Measurements from ENCODE around the gene TLL2.

TLL2 gene

GRCh38 chr10:96517284-96517683, 3.6 kb upstream of the TLL2 start:
- no peak for ATAC-seq (ENCODE audit: low read depth)
- Mint-ChIP-seq H3K27me3 (no peaks in the 10 kb centered on the region), H3K36me3 (peaks cover 9% of the 10 kb centered on the region), H3K4me3 (no peak overlapping the region), H3K4me1 (peaks cover 10% of the 10 kb centered on the region), H3K27ac (no peak overlapping the region), H3K9me3 (no peaks in the 10 kb centered on the region)
- DNase-seq (ENCODE audit: low spot score in 2 of 2): no peak

- Mint-ChIP-seq H3K9me3 (no peaks in the 10 kb centered on the region), H3K4me1 (peaks cover 16% of the 10 kb centered on the region), H3K36me3 (peaks cover 5% of the 10 kb centered on the region), H3K27me3 (no peaks in the 10 kb centered on the region), H3K27ac (no peak overlapping the region), H3K4me3 (no peak overlapping the region)
- ATAC-seq (ENCODE audit: low read depth) (no peak), DNase-seq (ENCODE audit: low spot score in 2 of 2) (no peak)
Observed at GRCh38 chr10:96516337-96516736, 2.6 kb upstream of the TLL2 start.

- Mint-ChIP-seq H3K36me3 (no peaks in the 10 kb centered on the region), H3K4me3 (peak overlapping the region; percentile 86), H3K27me3 (no peaks in the 10 kb centered on the region), H3K27ac (no peak overlapping the region), H3K4me1 (peaks cover 16% of the 10 kb centered on the region), H3K9me3 (no peaks in the 10 kb centered on the region)
- DNase-seq (ENCODE audit: low spot score in 2 of 2): peak in 1 of 2 donors; percentile 54
- peak; percentile 57 for ATAC-seq (ENCODE audit: low read depth)
Observed at GRCh38 chr10:96513305-96513697, 425 bp downstream of the TLL2 start.

- no peaks in the 10 kb centered on the region for H3K27me3 Mint-ChIP-seq
- DNase-seq (ENCODE audit: low spot score in 2 of 2): peak in 1 of 2 donors; percentile 25
- H3K4me3 Mint-ChIP-seq: peak overlapping the region; percentile 86
Observed at GRCh38 chr10:96512524-96513304, 1.0 kb downstream of the TLL2 start.

GRCh38 chr10:96511044-96511945, 2.4 kb downstream of the TLL2 start:
- Mint-ChIP-seq H3K27me3 (no peaks in the 10 kb centered on the region), H3K36me3 (no peaks in the 10 kb centered on the region), H3K4me1 (peaks cover 16% of the 10 kb centered on the region), H3K4me3 (peak overlapping the region; percentile 86), H3K9me3 (no peaks in the 10 kb centered on the region), H3K27ac (no peak overlapping the region)
- ATAC-seq (ENCODE audit: low read depth): no peak
- DNase-seq (ENCODE audit: low spot score in 2 of 2): no peak

More at GRCh38 chr10:96512524-96513304, 1.0 kb downstream of the TLL2 start:
- no peak for ATAC-seq (ENCODE audit: low read depth)
- H3K36me3 Mint-ChIP-seq: no peaks in the 10 kb centered on the region
- no peak overlapping the region for H3K27ac Mint-ChIP-seq
- no peaks in the 10 kb centered on the region for H3K9me3 Mint-ChIP-seq
- H3K4me1 Mint-ChIP-seq: peaks cover 16% of the 10 kb centered on the region

- no peak for ATAC-seq (ENCODE audit: low read depth)
- no peak for DNase-seq (ENCODE audit: low spot score in 2 of 2)
- Mint-ChIP-seq H3K4me1 (peaks cover 12% of the 10 kb centered on the region), H3K4me3 (no peak overlapping the region), H3K36me3 (no peaks in the 10 kb centered on the region), H3K9me3 (no peaks in the 10 kb centered on the region), H3K27ac (no peak overlapping the region), H3K27me3 (no peaks in the 10 kb centered on the region)
Observed at GRCh38 chr10:96509017-96509641, 4.6 kb downstream of the TLL2 start.

GRCh38 chr10:96507044-96507443, 6.7 kb downstream of the TLL2 start:
- no peak for DNase-seq (ENCODE audit: low spot score in 2 of 2)
- Mint-ChIP-seq H3K4me3 (no peak overlapping the region), H3K4me1 (peaks cover 3% of the 10 kb centered on the region), H3K9me3 (no peaks in the 10 kb centered on the region), H3K27me3 (peaks cover 3% of the 10 kb centered on the region), H3K36me3 (no peaks in the 10 kb centered on the region), H3K27ac (no peak overlapping the region)
- no peak for ATAC-seq (ENCODE audit: low read depth)

- ATAC-seq (ENCODE audit: low read depth) (no peak), DNase-seq (ENCODE audit: low spot score in 2 of 2) (no peak)
- no peaks in the 10 kb centered on the region for H3K36me3 Mint-ChIP-seq
- no peak overlapping the region for H3K4me3 Mint-ChIP-seq
- no peaks in the 10 kb centered on the region for H3K4me1 Mint-ChIP-seq
- no peaks in the 10 kb centered on the region for H3K9me3 Mint-ChIP-seq
- H3K27me3 Mint-ChIP-seq: peaks cover 6% of the 10 kb centered on the region
- no peak overlapping the region for H3K27ac Mint-ChIP-seq
Observed at GRCh38 chr10:96505150-96506136, 8.3 kb downstream of the TLL2 start.

GRCh38 chr10:96502561-96503282, 11.0 kb downstream of the TLL2 start:
- DNase-seq (ENCODE audit: low spot score in 2 of 2) (no peak), ATAC-seq (ENCODE audit: low read depth) (no peak)
- no peak overlapping the region for H3K27ac Mint-ChIP-seq
- no peaks in the 10 kb centered on the region for H3K36me3 Mint-ChIP-seq
- peaks cover 6% of the 10 kb centered on the region for H3K27me3 Mint-ChIP-seq
- H3K4me3 Mint-ChIP-seq: no peak overlapping the region
- no peaks in the 10 kb centered on the region for H3K9me3 Mint-ChIP-seq
- no peaks in the 10 kb centered on the region for H3K4me1 Mint-ChIP-seq

- ATAC-seq (ENCODE audit: low read depth) (no peak), DNase-seq (ENCODE audit: low spot score in 2 of 2) (no peak)
- Mint-ChIP-seq H3K36me3 (no peaks in the 10 kb centered on the region), H3K4me3 (no peak overlapping the region), H3K9me3 (no peaks in the 10 kb centered on the region), H3K27me3 (peaks cover 6% of the 10 kb centered on the region), H3K27ac (no peak overlapping the region), H3K4me1 (no peaks in the 10 kb centered on the region)
Observed at GRCh38 chr10:96501985-96502384, 11.7 kb downstream of the TLL2 start.

- H3K4me1 Mint-ChIP-seq: no peaks in the 10 kb centered on the region
- H3K36me3 Mint-ChIP-seq: no peaks in the 10 kb centered on the region
- ATAC-seq (ENCODE audit: low read depth) (no peak), DNase-seq (ENCODE audit: low spot score in 2 of 2) (no peak)
- H3K27me3 Mint-ChIP-seq: peaks cover 6% of the 10 kb centered on the region
- H3K4me3 Mint-ChIP-seq: no peak overlapping the region
- H3K27ac Mint-ChIP-seq: no peak overlapping the region
- no peaks in the 10 kb centered on the region for H3K9me3 Mint-ChIP-seq
Observed at GRCh38 chr10:96500519-96500918, 13.2 kb downstream of the TLL2 start.

- Mint-ChIP-seq H3K36me3 (no peaks in the 10 kb centered on the region), H3K27me3 (peaks cover 6% of the 10 kb centered on the region), H3K27ac (no peak overlapping the region), H3K4me1 (no peaks in the 10 kb centered on the region), H3K9me3 (no peaks in the 10 kb centered on the region), H3K4me3 (no peak overlapping the region)
- DNase-seq (ENCODE audit: low spot score in 2 of 2) (no peak), ATAC-seq (ENCODE audit: low read depth) (no peak)
Observed at GRCh38 chr10:96500050-96500449, 13.7 kb downstream of the TLL2 start.

- H3K9me3 Mint-ChIP-seq: no peaks in the 10 kb centered on the region
Observed at GRCh38 chr10:96497391-96497790, 16.3 kb downstream of the TLL2 start.

More at GRCh38 chr10:96497391-96497790, 16.3 kb downstream of the TLL2 start:
- Mint-ChIP-seq H3K36me3 (no peaks in the 10 kb centered on the region), H3K27me3 (peaks cover 12% of the 10 kb centered on the region), H3K4me3 (no peak overlapping the region), H3K27ac (no peak overlapping the region), H3K4me1 (no peaks in the 10 kb centered on the region)
- DNase-seq (ENCODE audit: low spot score in 2 of 2) (no peak), ATAC-seq (ENCODE audit: low read depth) (no peak)

All from memory B cell (primary cell).